Measurements from ENCODE around the gene RFC1.

GRCh38 chr4:39367166-39367565 is 1.0 kb upstream of the RFC1 start:
- no peak for TF ChIP-seq CTCF (IDR thresholded peaks at IDR 0.05)
- no peak for TF ChIP-seq POLR2A (IDR thresholded peaks at IDR 0.05)
